ENCODE data around the gene AADAC.

GRCh38 chr3:151841801-151842200 lies 27.9 kb downstream of the AADAC start:
- TF ChIP-seq CTCF (optimal IDR thresholded peaks at IDR 0.05 in 1 of 3, IDR thresholded peaks at IDR 0.05 in 1 of 3, conservative IDR thresholded peaks at IDR 0.05 in 1 of 3; ENCODE audit: extremely low read depth in 1 of 3, insufficient read depth in 2 of 3, low read length in 3 of 3) (no peak), EZH2 (IDR thresholded peaks at IDR 0.05; ENCODE audit: low read length) (no peak)

Measured in keratinocyte (primary cell).